Amygdala (tissue), 56 donors: ENCODE data around the gene HOXD8.
A peak's percentile ranks its signal among the peaks of the same experiment; 100 is the strongest.

Source experiments
- DNase-seq, 56 donors: peaks; one replicate each; lab custom pipeline; 2025; lab: John Stamatoyannopoulos, UW

Gene HOXD8

GRCh38 chr2:176126929-176127773 lies 2.4 kb upstream of the HOXD8 start:
- peak in 39 of 56 donors; percentile 1 to 84 (median 19) for DNase-seq

GRCh38 chr2:176127774-176128072 lies 1.8 kb upstream of the HOXD8 start:
- no peak for DNase-seq

- DNase-seq, result no peak
Observed at GRCh38 chr2:176128172-176128981, 1.1 kb upstream of the HOXD8 start.

- no peak for DNase-seq
Observed at GRCh38 chr2:176129813-176130146, 275 bp downstream of the HOXD8 start.

GRCh38 chr2:176130147-176130956 lies 847 bp downstream of the HOXD8 start:
- DNase-seq, result no peak

GRCh38 chr2:176130957-176131847 lies 1.7 kb downstream of the HOXD8 start:
- no peak for DNase-seq

- DNase-seq, result no peak
Observed at GRCh38 chr2:176131848-176132158, 2.3 kb downstream of the HOXD8 start.

- DNase-seq, result no peak
Observed at GRCh38 chr2:176132205-176133171, 3.0 kb downstream of the HOXD8 start.

GRCh38 chr2:176133389-176133788 lies 3.9 kb downstream of the HOXD8 start:
- no peak for DNase-seq

GRCh38 chr2:176134035-176134434 lies 4.5 kb downstream of the HOXD8 start:
- no peak for DNase-seq

- no peak for DNase-seq
Observed at GRCh38 chr2:176135035-176135440, 5.5 kb downstream of the HOXD8 start.

GRCh38 chr2:176136374-176137251 lies 7.1 kb downstream of the HOXD8 start:
- DNase-seq, result no peak

GRCh38 chr2:176137252-176137580 lies 7.7 kb downstream of the HOXD8 start:
- no peak for DNase-seq

GRCh38 chr2:176137906-176138305 lies 8.4 kb downstream of the HOXD8 start:
- no peak for DNase-seq

- DNase-seq, result no peak
Observed at GRCh38 chr2:176138526-176138922, 9.0 kb downstream of the HOXD8 start.

GRCh38 chr2:176138923-176139660 lies 9.6 kb downstream of the HOXD8 start:
- no peak for DNase-seq

- DNase-seq, result peak in 2 of 56 donors; percentile 1 to 6
Observed at GRCh38 chr2:176139661-176140512, 10.4 kb downstream of the HOXD8 start.
